ENCODE data around the gene ERGIC2.

Gene ERGIC2

DNA sequence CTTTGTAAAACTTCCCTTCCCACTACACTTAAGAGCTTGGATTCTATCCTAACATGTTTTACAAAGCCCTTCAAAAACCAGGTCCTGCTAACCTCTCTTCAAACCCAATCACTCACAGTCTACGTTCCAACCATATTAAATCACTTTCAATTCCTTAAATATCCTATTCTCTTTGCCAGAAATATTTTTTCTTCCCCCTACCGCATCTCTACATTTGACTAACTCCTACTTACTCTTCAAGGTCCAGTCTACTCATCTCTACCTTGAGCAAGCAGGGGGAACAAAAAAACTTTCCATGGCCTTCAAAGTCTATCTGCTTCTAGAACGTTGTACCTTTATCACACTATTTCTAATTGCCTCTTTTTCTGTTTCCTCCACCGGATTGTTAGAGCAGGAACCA, 6.1 kb downstream of the ERGIC2 start:
- no peak for DNase-seq

DNA sequence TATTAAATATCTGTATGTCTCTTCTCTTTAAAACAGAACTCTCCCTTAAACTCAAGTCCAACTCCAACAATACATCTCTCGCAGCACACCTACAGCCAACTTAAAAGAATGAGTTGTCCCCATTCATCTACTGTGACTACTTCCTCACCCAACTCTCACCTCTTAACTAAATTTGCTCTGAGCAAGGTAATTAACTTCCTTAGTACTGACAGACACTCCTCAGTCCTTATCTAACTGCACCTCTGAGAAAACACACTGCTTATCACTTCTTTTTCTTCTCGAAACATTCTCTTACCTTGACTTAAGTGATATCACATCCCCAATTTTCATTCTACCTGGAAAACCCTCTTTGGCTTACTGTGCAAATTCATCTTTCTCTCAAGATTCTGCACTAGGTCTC, 7.0 kb downstream of the ERGIC2 start:
- DNase-seq = no peak

DNA sequence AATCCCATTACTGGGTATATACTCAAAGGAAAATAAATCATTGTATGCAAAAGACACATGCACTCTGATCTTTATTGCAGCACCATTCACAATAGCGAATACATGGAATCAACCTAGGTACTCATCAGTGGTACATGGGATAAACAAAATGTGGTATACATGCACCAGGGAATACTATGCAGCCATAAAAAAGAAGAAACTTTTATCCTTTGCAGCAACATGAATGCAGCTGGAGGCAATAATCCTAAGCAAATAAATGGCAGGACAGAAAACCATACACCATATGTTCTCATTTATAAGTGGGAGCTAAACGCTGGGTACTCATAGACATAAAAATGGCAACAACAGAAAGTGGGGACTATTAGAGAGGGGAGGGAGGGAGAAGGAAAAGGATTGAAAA, 15.9 kb downstream of the ERGIC2 start:
- DNase-seq = no peak

DNA sequence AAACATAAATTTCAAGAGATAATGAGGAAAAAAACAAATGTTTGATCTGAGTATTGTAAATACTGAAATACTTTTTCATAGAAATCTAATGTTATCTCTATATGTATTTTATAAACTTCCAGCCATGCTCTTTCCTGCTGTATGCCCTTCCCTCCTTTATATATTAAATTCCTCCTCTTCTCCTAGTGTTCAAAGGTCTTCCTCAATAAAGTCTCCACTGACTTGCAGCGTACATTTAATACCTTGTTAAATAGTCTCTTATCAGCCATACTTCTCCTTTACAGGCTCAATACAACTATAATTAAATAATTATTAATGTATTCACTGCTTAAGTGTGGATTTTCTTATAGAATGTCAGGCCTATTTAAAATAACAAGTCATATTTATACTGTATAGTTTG, 26.0 kb downstream of the ERGIC2 start:
- DNase-seq = no peak

DNA sequence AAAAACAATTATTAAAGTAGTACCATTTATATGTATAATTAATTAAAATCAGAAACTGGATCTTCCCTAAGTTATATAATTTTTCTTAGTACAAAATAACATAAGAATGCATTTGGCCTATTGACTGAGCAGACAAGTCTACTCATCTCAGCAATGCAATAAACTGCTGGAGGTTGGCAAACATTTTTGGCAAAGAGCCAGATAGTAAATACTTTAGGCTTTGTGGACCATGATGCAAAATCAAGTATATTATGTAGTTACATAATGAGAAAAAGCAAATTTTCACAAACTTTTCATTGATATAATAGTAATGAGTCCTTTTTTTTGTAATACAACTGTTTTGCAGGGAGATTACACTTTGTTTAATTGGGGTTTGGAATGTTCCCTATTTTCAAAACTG, 30.9 kb downstream of the ERGIC2 start:
- peak; percentile 14 to 76 for DNase-seq

DNA sequence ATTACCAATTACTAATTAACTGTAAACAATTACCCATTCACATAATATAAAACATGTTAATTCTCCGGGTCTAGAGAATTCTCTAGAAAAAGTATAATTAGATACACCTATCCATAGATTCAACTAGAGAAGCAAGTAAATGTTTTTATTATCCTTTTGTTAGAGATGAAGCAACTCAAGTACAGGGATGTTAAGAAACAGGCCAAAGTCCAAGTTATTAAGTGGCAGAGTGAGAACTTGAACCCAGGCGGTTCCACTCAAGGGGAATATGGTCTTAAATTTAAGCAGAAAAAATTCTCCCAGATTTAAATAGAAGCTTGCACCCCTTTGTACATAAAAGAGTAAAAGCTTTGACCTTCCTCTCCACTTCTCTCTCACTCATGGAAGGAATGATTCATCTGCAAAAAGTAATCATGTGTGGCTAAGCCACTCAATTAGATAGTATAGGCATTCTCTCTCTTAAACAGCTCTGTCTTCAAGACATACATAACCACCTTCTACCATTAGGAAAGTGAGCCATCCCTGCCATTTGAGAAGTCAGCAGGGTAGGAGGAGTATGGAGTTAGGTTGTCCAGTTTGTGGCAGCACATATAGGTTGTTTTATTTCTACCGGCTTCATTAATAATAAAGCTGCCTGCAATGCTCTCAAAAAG, 34.1 kb downstream of the ERGIC2 start:
- DNase-seq = no peak

DNA sequence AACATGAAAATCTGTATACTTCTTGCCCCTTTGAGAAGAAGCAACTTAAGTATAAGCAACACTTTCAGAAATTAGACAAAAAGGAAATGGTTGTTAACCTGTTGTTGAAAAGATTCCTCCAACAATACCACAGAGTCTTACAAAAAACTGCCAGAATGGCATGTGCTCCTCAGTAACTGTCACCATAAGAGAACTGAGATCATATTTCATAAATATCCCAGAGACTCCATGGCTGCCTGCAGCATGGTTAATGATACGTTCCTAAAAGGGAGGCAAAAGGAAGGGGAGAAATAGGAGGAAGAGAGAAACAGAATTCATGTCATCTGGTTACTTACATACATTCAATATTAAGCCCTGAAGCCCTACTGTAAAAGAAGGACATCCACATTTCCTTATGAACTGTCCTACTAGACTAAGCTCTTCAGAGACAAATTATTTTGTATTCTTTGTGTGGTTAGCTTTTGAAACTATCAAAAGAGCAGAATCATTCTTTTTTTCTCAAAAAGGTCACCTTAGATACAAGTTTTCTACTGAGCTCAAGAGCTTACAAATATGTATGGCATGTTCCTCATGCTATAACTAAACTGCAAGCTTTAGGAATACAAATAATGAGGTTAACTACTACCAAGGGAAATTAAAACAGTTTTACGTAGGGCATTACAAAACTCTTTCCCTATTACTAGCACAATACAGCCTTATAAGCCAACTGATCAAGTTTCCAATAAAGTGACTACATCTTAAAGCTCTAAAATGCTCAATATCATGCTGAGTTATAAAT, 37.8 kb downstream of the ERGIC2 start:
- no peak for DNase-seq

DNA sequence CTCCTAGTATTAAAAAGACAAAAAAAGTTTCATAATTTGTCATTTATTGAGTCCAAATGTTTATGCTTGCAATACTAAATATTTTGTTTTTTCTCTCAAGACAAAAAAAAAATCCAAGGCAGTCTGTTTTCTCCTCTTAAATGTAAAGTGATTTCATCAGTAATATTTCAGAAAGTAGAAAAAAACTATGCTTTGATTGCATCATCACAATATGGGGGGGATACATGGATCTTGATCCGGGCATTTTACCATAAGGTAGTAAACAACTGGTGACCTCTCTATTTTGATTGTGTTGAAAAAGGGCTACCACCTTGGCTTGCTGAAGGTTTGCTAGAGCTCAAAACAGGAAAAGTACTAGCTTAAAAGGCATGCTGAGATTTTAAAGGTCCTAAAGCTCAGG, 43.6 kb downstream of the ERGIC2 start:
- no peak for DNase-seq

DNA sequence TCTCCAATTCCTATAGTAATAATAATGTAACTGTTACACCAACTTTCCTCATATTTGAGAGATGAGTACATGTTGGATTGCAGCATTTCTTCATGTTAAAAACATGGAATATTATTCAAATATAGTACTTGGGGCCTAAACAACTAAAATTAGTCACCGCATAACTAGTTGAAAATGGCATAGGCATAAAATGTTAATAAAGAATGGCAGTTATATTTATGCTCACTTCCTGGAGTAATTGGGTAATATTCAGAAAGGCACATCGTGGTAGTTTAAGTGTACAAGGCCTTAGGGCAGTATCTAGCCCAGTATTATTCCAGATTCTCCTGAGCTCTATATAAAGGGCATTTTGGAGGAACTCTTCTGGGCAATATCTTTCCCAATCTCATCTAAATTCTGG, 46.0 kb downstream of the ERGIC2 start:
- no peak for DNase-seq

DNA sequence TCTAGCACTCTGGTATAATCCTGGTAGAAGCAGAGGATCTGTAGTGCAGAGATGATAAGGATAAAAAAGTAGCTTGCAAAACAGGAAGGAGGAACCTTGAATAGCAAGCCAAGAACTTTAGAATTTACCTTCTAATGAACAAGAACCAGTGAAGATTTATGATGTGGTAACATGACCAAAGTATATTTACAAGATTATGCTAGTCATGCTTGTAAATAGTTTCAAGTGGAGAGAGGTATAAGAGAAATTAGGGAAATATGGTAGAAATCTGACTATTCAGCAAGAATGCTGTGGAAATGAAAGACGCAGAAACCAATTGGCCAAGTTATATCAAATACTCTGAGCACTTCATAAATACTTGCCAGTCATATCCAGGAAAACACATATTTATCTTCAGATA, 47.8 kb downstream of the ERGIC2 start:
- no peak for DNase-seq

DNA sequence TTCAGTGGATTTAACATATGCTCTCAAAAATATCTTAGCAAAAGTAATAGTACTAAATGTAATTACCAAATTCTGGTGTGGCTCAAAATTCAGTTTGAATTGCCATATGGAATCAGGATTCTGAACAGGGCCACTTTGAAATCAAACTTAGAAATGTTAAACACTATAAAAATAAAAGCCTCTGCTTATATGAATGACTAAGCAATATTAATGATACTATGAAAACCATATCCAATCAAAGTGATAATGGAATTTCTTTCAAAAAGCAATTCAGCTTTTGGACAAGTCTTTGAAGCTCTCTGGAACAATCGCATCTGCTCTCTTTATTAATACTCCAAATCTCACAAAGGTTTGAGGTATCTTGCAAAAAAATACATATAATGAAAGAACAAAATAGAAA, 51.6 kb downstream of the ERGIC2 start:
- DNase-seq = no peak

DNA sequence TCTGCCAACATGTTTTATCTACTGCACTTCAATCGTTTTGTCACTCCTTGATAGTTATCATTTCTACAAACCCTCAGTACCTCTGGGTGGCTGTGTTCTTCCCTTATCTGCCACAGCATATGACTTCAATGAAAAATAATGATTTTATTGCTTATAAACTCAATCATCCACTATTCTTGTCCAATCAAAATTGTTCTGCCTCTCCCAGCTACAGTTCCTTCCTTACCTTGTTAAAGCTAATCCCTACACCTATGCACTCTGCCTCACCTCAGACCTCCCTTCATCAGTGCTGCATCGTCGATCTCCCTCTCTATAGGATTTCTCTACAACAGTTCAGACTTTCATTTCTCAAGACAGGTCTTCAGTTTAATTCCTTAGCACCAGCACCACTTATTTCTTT, 58.8 kb downstream of the ERGIC2 start:
- no peak for DNase-seq

DNA sequence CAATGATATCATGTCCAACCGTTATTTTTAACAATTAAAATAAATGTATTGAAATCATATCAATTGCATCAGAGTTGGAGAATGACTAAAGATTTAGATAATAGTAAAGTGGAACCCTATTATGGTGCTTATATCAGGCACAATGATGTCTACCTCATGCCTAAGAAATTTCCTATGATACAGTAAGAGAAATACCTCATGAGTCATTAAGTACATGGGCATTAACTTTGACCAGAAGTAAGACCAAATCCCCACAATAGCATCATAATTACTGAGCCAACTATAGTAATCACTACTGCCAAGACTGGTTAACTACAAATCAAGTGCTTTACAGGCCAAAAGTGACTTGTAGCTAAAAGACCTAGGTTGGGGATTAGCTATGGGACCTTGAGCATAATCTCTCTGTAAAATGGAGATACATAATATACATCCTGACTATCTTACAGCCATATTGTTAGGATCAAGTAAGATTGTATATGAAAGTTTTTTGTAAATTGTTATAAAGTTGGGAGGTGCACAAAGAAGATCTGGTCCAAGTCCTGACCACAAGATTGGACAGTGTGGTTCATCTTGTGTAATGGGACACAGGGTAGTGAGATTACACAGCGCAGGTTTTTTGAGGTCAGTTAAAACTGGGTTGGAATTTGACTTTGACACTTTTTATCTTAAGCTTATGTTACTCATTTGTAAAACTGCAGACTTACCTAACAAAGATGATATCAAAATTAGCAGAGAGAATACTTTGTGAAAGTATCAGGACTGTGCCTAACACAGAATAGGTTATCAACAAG, 60.5 kb downstream of the ERGIC2 start:
- DNase-seq = no peak

DNA sequence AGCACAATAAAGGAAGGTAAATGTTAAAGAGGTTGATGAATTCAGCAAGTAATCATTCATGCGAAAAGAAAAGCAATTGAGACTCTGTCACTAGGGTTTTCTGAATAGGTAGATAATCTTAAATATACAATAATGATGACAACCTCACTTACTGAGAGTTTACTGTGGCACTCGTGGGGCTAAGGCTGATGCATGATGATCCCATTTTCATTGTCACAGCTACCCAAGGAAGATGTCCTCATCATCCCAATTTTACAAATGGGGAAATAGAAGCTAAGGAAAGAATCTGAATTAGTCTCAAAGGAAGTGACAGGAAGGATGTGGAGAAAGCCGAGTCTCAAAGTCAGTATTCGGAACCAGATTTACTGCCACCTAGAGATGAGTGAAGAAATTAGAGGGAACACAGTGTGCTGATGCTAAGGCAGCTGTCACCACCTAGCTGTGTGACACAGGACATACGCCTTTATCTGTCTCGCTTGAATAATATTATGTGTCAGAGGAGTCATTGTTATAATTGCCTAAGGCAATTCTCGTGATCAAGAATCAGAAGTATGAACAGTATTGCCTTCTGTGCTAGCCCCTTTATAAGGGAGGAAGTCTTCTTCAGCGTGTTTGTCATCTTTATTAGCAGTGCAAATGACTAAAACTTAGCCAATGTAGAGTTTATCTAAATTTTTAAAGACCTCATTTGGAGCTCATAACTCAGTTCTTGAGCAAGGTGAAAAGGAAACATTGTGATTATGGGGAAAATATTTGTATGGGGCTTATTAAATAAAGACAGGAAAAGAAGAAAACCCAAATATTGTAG, 63.2 kb downstream of the ERGIC2 start:
- DNase-seq = peak; percentile 40 to 75

DNA sequence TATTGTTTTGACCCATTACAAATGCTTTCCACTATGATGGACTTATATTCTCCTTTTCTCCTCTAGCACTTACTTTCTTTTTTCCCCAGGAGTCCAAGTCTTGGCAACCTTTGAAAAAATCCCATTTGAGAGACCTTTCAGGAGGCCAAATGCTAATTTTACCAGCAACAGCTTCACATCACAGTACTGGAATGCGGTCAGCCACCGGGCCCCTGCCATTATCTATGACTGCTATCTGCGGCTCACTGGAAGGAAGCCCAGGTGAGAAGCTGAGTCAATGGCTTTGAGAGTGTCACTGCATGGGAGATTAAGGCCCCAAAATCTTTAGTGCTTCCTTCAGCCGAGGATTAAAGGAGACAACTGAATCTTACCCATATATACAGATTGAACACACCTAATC, 64.2 kb downstream of the ERGIC2 start:
- DNase-seq = no peak

DNA sequence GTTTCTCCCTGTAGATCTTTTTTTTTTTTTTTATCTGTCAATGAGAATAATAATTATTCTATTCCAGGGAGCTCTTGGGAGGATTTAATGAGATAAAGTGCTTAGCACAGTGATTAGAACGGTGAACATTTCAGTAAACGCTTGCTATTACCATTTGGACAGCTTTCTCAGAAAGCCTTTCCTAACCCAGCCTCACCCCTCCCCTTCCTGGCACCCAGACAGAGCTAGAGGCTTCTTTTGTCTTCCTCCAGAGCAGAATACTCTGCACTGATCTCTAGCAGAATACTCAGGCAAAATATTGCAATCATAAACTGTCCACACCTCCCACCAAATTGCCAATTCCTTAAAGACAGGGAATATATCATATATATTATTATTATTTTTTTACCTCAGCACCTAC, 66.6 kb downstream of the ERGIC2 start:
- peak in 1 of 2 experiments; percentile 40 for DNase-seq

DNA sequence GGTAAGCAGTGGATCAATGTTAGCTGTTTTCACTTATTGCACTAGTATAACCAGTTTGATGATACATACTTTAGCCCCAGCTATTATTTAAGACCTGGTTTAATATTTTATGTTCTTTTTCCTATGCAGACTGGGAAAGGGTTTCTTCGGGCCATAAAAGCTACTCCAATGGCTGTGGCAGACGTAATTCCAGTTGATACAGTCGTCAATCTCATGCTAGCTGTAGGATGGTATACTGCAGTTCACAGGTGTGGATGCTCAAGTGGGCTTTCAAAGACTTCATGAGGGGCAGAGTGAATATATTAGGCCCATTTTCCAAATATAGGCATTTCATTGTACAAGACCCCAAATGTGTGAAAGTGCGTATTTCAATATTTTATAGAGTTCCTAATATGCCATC, 70.1 kb downstream of the ERGIC2 start:
- DNase-seq = no peak

DNA sequence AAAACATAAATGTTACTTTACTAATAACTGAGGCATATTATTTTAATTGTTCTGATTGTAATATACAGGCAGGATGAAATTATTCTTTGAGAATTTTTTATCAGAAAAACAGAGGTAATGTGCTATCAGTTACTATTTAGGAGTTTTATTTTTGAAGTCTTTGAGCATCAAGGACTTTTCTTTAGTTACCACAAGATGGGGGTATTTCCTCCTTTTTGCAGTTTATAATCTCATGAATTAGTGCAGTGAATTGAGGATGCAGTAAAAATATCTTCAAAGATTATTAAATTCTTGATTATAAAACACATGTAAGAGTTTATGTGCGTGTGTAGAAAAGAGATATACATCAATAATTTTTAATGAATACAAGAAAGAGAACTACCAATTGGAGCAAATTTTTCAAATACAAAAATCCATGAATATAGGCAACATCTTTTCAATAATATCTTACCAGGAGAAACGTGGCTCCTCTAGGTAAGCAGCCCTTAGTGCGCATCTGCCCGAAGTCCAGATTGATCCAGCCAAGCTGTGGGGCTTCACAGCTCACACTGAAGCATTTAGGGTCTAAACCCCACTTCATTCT, 71.6 kb downstream of the ERGIC2 start:
- no peak for DNase-seq

DNA sequence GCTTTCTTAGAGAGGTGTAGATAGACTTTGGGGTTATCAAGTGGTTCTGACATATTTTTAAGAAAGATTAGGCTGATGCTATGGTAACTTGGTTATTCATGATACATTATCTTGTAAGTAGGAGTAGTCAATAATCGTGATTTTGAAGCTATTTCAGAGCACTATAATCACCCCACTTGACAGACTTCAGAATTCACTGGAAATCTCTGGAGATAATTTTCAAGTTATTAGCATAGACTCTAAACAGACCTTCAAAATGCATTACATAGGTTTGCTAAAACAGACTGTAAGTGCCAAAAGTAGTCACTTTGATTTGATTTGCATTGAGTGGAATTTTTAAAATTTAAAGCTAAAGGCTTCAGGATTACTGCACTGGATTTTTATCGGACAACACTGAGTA, 74.3 kb downstream of the ERGIC2 start:
- DNase-seq = no peak

DNA sequence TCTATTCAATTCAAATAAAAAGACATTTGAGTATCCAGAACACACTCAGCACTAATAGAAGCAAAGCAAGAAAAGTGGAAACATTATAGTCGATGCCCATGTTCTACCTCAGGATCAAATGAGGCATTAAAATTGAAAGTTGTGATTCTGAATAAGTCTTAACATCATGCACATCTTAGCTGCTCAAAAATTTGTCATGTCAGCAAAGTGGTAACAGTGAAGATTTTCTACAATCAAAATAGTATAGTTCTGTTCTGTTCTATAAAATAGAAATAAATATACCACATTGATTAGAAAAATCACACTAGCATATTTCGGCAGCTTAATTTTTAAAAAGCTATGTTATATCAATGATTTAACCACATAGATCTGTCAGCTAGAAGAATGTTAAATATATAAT, 74.7 kb downstream of the ERGIC2 start:
- DNase-seq = no peak

DNA sequence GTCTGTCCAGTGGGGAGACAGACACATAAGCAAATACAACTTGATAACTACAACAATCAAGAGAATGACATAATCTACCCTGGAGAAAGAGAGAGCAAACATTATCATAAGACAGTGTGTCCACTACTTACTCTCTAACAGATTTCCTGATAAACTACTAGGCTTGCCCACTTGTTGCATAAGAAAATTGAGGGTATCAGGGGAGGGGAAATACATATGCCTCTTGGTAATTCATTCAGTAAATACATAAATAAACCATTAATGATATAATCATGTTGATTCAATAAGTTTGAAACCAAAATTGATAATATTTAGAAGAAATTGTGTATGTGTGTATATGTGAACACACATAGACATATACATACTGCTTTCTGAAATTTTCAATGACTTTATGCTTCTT, 76.6 kb downstream of the ERGIC2 start:
- DNase-seq = no peak

DNA sequence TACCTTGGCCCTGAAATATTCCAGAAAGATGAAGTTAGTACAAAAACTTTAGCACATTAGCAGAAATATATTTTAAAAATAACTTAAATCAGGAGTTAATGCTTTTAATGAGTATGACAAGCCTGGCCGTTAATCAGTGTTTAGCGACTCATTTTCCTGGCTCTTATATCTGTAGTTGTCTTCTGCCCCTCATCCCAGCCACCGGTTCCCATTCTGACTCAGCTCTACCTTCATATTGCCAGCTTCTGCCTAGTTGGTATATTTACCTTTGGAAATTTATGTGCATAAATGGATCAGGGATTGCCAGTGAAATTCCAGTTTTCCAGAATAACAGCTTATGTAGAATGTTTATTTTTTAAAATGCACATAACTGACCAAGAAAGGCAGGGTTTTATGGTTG, 79.9 kb downstream of the ERGIC2 start:
- no peak for DNase-seq

DNA sequence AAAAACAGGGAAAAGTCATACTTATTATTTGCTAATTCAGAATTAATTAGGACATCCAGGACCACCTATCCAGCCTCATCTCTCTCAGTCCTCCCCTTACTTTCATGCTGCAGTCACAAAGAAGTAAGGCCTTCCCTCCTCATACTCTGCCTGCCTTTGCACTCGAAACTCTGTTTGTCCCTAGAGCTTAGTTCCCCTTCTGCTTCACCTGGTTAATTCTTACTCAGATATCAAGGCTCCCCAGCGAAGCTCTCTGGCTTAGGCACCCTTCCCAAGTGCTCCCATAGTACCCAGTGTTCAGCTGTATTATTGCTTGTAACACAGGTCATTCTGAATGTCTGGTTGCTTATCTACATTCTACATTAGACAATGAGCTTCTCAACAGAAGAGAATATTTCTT, 81.3 kb downstream of the ERGIC2 start:
- DNase-seq = peak in 1 of 2 experiments; percentile 18
